ENCODE data around the gene SRL.
"Not testable (repeated sequence)": the region's sequence is repeated elsewhere in the genome, so short reads cannot be mapped to it uniquely, and the experiment has no call there.

SRL gene

DNA sequence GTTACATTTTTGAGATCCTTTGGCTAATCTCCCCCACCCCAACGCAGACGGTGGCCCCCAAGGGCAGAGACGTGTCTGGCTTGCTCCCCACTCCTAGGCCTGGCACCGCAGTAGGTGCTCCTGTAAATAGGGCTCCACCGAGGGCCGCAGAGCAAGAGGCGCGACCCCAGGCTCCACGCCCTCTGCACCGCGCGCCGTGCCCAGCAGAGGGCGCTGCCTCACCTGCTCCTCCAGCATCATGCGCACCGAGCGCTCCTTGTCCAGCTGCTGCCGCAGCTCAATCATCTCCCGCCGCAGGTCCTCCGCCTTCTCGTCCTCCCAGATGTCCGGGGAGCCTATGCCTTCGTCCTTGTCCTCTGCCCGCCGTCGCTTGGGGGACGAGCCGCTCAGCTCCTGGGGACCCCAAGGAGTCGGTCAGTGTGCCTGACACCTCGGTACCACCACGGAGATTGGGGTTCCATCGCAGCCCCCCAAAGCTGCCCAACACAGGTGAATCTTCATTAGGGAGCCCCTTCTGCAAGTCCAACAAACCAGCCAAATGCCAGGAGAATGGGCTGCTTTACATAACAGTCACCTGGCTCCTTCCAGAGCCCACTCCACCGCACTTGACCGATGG lies 19.8 kb upstream of the SRL start:
- TF ChIP-seq, protein P1, sequence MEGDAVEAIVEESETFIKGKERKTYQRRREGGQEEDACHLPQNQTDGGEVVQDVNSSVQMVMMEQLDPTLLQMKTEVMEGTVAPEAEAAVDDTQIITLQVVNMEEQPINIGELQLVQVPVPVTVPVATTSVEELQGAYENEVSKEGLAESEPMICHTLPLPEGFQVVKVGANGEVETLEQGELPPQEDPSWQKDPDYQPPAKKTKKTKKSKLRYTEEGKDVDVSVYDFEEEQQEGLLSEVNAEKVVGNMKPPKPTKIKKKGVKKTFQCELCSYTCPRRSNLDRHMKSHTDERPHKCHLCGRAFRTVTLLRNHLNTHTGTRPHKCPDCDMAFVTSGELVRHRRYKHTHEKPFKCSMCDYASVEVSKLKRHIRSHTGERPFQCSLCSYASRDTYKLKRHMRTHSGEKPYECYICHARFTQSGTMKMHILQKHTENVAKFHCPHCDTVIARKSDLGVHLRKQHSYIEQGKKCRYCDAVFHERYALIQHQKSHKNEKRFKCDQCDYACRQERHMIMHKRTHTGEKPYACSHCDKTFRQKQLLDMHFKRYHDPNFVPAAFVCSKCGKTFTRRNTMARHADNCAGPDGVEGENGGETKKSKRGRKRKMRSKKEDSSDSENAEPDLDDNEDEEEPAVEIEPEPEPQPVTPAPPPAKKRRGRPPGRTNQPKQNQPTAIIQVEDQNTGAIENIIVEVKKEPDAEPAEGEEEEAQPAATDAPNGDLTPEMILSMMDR (IDR thresholded peaks at IDR 0.05; ENCODE audit: low read depth, low read length, missing control alignments): peak; percentile 61
- no peak for DNase-seq (ENCODE audit: low read depth)
- H3K4me3 ChIP-seq (ENCODE audit: low read depth, low read length): no peak overlapping the region

DNA sequence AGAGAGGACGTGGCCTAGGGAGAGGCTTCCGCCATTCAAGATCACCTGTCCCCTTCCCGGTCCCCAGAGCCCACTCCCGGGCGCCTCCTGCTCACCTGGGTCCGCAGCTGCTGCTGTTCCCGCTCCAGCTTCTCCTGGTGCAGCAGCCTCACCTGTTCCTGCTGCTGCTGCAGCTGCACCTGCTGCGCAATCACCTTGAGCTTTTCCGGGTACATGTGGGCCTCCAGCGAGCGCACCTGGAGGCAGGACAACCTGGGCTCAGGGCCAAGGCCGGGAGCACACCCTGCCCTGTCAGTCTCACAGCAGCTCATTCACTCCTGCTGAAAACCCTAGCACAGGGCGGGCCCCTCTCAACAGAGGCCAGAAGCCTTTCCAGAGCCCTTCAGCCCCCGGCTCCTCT lies 18.5 kb upstream of the SRL start:
- TF ChIP-seq, protein P1 (IDR thresholded peaks at IDR 0.05; ENCODE audit: low read depth, low read length, missing control alignments): no peak
- no peak for DNase-seq (ENCODE audit: low read depth)
- no peak overlapping the region for H3K4me3 ChIP-seq (ENCODE audit: low read depth, low read length)

DNA sequence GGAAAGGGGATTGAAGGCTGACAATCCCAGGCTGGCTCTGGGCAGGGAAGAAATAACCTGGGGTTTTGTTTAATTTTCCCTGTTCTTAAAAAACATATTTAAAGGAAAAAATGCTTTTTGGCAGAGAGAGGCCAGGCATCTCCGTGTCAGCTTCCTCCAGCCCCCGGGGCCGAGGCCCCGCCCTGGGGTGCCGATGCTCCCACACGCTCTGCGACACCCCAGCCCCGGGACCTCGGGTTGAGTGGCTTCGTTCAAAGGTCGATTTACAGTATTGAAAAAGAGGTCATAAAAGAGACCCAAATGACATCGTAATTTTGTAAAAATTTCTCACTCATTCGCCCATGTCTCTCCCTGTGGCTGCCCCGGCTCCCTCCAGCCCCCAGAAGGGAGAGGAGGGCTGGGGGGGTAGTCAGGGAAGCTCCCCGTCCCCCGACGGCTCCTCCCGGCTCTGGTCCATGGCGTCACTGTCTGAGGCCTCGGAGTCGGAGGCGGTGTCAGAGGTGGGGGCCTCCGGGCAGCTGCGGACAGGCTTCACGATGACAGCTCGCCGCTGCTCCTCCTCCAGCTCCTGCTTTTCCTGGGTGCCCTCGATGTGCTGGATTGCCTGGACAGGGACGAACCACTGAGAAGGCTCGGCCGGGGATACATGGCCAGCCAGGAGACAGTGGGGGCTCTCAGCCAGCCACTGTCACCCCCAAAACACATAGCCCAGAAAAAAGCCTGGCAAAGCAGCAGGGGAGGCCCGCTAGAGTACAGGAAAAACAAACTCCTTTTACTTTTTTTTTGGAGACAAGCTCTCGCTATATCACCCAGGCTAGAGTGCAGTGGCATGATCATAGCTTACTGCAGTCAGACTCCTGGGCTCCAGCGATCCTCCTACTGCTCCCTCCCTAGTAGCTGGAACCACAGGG lies 16.0 kb upstream of the SRL start:
- DNase-seq (ENCODE audit: low read depth): no peak
- TF ChIP-seq, protein P1 (IDR thresholded peaks at IDR 0.05; ENCODE audit: low read depth, low read length, missing control alignments): no peak
- H3K4me3 ChIP-seq (ENCODE audit: low read depth, low read length): no peak overlapping the region

DNA sequence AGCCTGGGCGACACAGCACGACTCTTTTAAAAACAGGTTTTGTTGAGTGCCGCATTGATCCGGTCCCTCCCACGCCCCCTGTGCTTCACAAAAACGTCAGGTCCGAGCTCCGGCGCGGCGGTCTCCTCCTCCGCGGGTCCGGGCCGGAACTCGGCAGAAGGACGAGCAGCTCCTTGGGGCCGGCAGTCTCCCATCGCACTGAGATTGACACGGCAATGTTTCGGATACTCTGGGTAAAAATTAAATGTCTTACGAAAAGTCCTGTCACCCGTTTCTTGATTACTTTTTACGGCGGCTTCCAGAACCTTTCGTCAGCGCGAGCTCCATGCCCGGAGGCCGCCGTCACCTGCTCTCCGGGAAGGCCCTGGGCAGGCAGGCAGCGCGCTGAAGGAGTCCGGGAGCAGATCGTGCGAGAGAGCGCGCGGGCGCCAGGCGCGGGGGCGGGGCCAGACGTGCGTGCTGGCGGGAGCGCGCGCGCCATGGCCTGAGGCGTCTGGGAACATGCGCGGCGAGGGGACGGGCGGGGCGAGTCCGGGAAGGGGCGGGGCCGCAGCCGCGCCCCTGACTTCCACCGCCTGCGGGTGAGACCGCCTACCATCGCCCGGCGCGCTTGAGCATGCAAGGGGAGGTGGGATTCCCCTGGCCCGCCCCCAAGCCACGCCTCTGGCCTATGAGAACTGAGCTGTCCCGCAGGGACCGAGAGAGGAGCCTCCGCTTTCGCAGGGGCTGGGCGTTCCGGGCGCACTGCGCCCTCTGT lies 11.7 kb upstream of the SRL start:
- H3K4me3 ChIP-seq (ENCODE audit: low read depth, low read length): peak overlapping the region; percentile 59
- DNase-seq (ENCODE audit: low read depth): peak; percentile 96
- TF ChIP-seq, protein P1 (IDR thresholded peaks at IDR 0.05; ENCODE audit: low read depth, low read length, missing control alignments): no peak

DNA sequence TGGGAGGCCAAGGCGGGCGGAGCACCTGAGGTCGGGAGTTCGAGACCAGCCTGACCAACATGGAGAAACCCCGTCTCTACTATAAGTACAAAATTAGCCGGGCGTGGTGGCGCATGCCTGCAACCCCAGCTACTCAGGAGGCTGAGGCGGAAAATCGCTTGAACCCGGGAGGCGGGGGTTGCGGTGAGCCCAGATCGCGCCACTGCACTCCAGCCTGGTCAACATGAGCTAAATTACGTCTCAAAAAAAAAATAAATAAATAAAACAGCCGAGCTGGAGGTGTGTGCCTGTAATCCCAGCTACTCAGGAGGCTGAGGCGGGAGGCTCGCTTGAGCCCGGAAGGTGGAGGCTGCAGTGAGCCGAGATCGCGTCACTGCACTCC lies 11.1 kb upstream of the SRL start:
- peak overlapping the region; percentile 59 for H3K4me3 ChIP-seq (ENCODE audit: low read depth, low read length)
- not testable (repeated sequence) for DNase-seq (ENCODE audit: low read depth)

DNA sequence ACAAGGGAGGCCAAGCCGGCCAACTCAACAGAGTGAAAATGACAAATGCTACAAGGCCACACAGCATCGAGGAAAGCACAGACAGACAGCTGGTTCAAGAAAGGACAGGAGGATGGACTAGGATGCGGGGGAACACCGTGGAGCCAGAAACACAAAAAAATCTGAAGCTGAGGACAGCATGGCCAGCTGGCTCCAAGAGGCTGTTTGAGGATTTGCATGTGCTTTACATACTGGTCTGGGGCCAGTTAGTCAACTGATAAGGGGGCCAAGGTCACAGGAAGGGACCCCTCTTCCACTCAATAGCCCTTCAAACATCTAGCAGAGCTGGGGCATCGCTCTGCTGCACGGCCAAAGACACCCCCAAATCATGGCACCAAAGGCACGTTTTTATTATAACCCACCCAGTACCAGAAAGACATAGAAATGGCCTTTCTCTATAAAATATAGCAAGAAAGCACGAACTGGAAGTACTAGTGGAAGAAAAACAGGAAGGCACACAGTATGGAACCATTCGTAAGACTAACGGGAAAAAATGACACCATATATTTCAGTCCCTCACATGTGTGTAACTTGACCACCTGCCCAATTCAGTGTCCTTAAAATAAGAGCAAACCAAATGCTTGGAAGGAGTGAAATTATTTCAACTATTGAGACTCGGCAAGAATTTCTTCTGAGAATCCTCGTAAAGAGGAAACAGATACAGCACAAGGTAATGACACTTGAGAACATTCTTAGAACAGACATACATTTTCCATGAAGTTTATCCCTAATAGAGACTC lies 7.8 kb upstream of the SRL start:
- DNase-seq (ENCODE audit: low read depth): no peak
- H3K4me3 ChIP-seq (ENCODE audit: low read depth, low read length): no peak overlapping the region
- TF ChIP-seq, protein P1 (IDR thresholded peaks at IDR 0.05; ENCODE audit: low read depth, low read length, missing control alignments): no peak

DNA sequence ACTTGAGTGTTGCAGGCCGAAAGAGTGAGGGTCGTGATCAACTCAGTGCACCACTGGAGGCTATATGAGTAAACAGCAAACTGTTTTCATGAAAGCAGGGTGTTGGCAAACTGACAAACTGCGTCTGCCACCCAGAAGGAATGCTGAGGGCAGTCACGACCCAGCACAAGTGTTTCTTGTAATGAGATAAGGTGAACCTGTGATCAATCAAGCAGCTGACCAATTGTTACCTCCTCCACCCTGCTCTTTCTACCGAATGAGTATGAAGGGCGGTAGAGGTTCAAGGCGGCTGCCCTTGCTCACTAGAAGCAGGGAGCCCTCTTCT lies 5.5 kb upstream of the SRL start:
- no peak overlapping the region for H3K4me3 ChIP-seq (ENCODE audit: low read depth, low read length)
- no peak for DNase-seq (ENCODE audit: low read depth)
- TF ChIP-seq, protein P1 (IDR thresholded peaks at IDR 0.05; ENCODE audit: low read depth, low read length, missing control alignments): no peak

All from GM12864 (cell line).